GM12801 (cell line): ENCODE data around the gene RGS3.

Experiments used
- CTCF ChIP-seq: IDR thresholded peaks from one replicate; pipeline ENCODE4 v1.5.1; 2011; ENCODE audit warnings: control low read depth; ENCODE audit not compliant: insufficient read length; ENCODE audit errors: extremely low read depth

RGS3 gene

GRCh38 chr9:113501852-113502251, 38.3 kb downstream of the RGS3 start:
- no peak for TF ChIP-seq CTCF

- TF ChIP-seq CTCF, result no peak
Observed at GRCh38 chr9:113502427-113503034, 39.0 kb downstream of the RGS3 start.

- no peak for TF ChIP-seq CTCF
Observed at GRCh38 chr9:113503131-113503541, 39.6 kb downstream of the RGS3 start.

GRCh38 chr9:113503613-113504211, 40.2 kb downstream of the RGS3 start:
- no peak for TF ChIP-seq CTCF

GRCh38 chr9:113504725-113505590, 41.4 kb downstream of the RGS3 start:
- no peak for TF ChIP-seq CTCF

- TF ChIP-seq CTCF, result no peak
Observed at GRCh38 chr9:113506090-113506589, 42.6 kb downstream of the RGS3 start.

- no peak for TF ChIP-seq CTCF
Observed at GRCh38 chr9:113507256-113507655, 43.7 kb downstream of the RGS3 start.
